B cell (primary cell): Measurements from ENCODE around the gene ZC2HC1B. TPM values are rescaled to one million over a fixed set of nuclear protein-coding genes. Genes with fewer than 3 reads are reported as not detected.

Experiments
- ATAC-seq: fragments of 200-7000 bp; cut with Tn5 transposase; one replicate; pipeline ENCODE4 v1.10.0; 2021; ENCODE audit warnings: low read depth, mild to moderate bottlenecking, moderate number of reproducible peaks, moderate library complexity
- CTCF ChIA-PET: fragments of 350-600 bp; sonication (Branson Sonifier 250); formaldehyde crosslinking; loops from one replicate; lab custom pipeline; 2021; ENCODE audit warnings: antibody characterized with exemption, inconsistent platforms; lab: Charles Lee
- POLR2A ChIA-PET: fragments of 350-600 bp; sonication (Branson Sonifier 250); formaldehyde crosslinking; loops from one replicate; lab custom pipeline; 2021; ENCODE audit warnings: antibody characterized with exemption; lab: Charles Lee
- DNase-seq: peaks from one replicate; pipeline ENCODE4 v3.0.0; 2013
- H2AFZ ChIP-seq: 2 replicates; pipeline ENCODE4 v1.6.1; 2012; ENCODE audit warnings: mild to moderate bottlenecking, low read depth, low read length; ENCODE audit not compliant: insufficient read depth, poor library complexity, severe bottlenecking
- H3K27ac ChIP-seq, 2 donors: 1 replicate in 1 of 2; 2 replicates in 1 of 2; pipeline ENCODE4 v1.5.1; 2012 to 2013; ENCODE audit warnings: low read length in 2 of 2, mild to moderate bottlenecking in 2 of 2, moderate library complexity in 1 of 2
- H3K27me3 ChIP-seq, 4 experiments: fragments of 200-600 bp in 1 of 4; sonication (generic) in 1 of 4; replicated peaks in 1 of 4; 1 replicate in 2 of 4; 2 replicates in 2 of 4; pipeline versions ENCODE4 v1.6.1 to v1.7.0; 2013 to 2016; ENCODE audit warnings: low read length in 3 of 4, mild to moderate bottlenecking in 2 of 4, mixed read lengths in 1 of 4, moderate library complexity in 1 of 4; ENCODE audit not compliant: insufficient read depth in 4 of 4, control insufficient read depth in 3 of 4; ENCODE audit errors: control extremely low read depth in 1 of 4
- H3K36me3 ChIP-seq, 2 experiments: replicated peaks in 1 of 2; 1 replicate in 1 of 2; 2 replicates in 1 of 2; pipeline versions ENCODE4 v1.6.1 to v1.7.1; 2013; ENCODE audit warnings: low read length in 1 of 2; ENCODE audit not compliant: insufficient read depth in 2 of 2, control insufficient read depth in 1 of 2; ENCODE audit errors: control extremely low read depth in 1 of 2, extremely low read depth in 1 of 2
- H3K4me1 ChIP-seq, 2 donors: fragments of 200-600 bp in 1 of 2; sonication (generic) in 1 of 2; 1 replicate in 1 of 2; 2 replicates in 1 of 2; pipeline versions ENCODE4 v1.5.1 to v1.6.1; 2013 to 2017; ENCODE audit warnings: low read length in 2 of 2; ENCODE audit not compliant: control insufficient read depth in 2 of 2, insufficient read depth in 2 of 2
- H3K4me2 ChIP-seq: replicated peaks from 2 replicates; pipeline ENCODE3; 2012; ENCODE audit warnings: mild to moderate bottlenecking, low read depth, low read length; ENCODE audit not compliant: poor library complexity, severe bottlenecking
- H3K4me3 ChIP-seq, 5 experiments: fragments of 200-600 bp in 1 of 5; sonication (generic) in 1 of 5; 1 replicate in 3 of 5; 2 replicates in 2 of 5; pipeline versions ENCODE4 v1.5.1 to v1.7.0; 2011 to 2016; ENCODE audit warnings: low read length in 4 of 5, mild to moderate bottlenecking in 4 of 5, low read depth in 2 of 5, control low read depth in 1 of 5, moderate library complexity in 1 of 5; ENCODE audit not compliant: insufficient read depth in 1 of 5; ENCODE audit errors: control extremely low read depth in 1 of 5, extremely low read depth in 1 of 5
- H3K79me2 ChIP-seq: fragments of 200-600 bp; sonication (generic); one replicate; pipeline ENCODE4 v1.6.0; 2016; ENCODE audit warnings: low read length; ENCODE audit not compliant: control insufficient read depth, insufficient read depth
- H3K9ac ChIP-seq: fragments of 200-600 bp; sonication (generic); 2 replicates; pipeline ENCODE4 v1.6.1; 2017; ENCODE audit warnings: mild to moderate bottlenecking, low read length, moderate library complexity
- H3K9me3 ChIP-seq, 3 donors: one replicate each; pipeline versions ENCODE4 v1.6.1 to v1.7.1; 2013; ENCODE audit warnings: low read length in 2 of 3; ENCODE audit not compliant: control insufficient read depth in 2 of 3, insufficient read depth in 1 of 3; ENCODE audit errors: control extremely low read depth in 1 of 3
- H4K20me1 ChIP-seq: 2 replicates; pipeline ENCODE4 v1.6.0; 2012; ENCODE audit warnings: mild to moderate bottlenecking, low read length; ENCODE audit not compliant: insufficient read depth, control insufficient read depth, poor library complexity, severe bottlenecking
- H3K27ac Mint-ChIP-seq: one replicate; pipeline ENCODE4 v1.8.0; 2021; ENCODE audit warnings: mixed read lengths
- H3K27me3 Mint-ChIP-seq: one replicate; pipeline ENCODE4 v1.8.0; 2021; ENCODE audit warnings: mixed read lengths
- H3K4me1 Mint-ChIP-seq: one replicate; pipeline ENCODE4 v1.8.0; 2021; ENCODE audit warnings: mixed read lengths
- H3K4me3 Mint-ChIP-seq: one replicate; pipeline ENCODE4 v1.8.0; 2021; ENCODE audit warnings: mixed read lengths
- H3K9me3 Mint-ChIP-seq: one replicate; pipeline ENCODE4 v1.8.0; 2022; ENCODE audit warnings: mixed read lengths; ENCODE audit not compliant: insufficient read depth
- CTCF ChIP-seq: fragments of 200-600 bp; IDR thresholded peaks from one replicate; pipeline ENCODE4 v1.8.0; 2022; ENCODE audit warnings: antibody characterized with exemption, mild to moderate bottlenecking
- EZH2 ChIP-seq: IDR thresholded peaks from 2 replicates; pipeline ENCODE4 v1.6.1; 2012; ENCODE audit warnings: borderline replicate concordance, low read depth, mild to moderate bottlenecking, moderate library complexity, low read length; ENCODE audit not compliant: insufficient read depth, poor library complexity, severe bottlenecking
- WGBS: methylation state at CpG from one replicate; pipeline ENCODE4 v1.1.5; 2013; ENCODE audit warnings: missing lambda C conversion rate; ENCODE audit not compliant: insufficient coverage; 5-methylcytosine and 5-hydroxymethylcytosine counted together
- intact Hi-C: fragments of 100-400 bp; cut with micrococcal nuclease; formaldehyde crosslinking; loops from one replicate; pipeline ENCODE4 v1.10.0; 2022
- polyA plus RNA-seq: library from polyadenylated mRNA; depleted of rRNA; stranded (reverse); fragments of >200 nt; gene quantifications from 2 replicates; pipeline ENCODE4 v1.2.3, GENCODE V29; 2012
- total RNA-seq, 2 donors: library from RNA; stranded (reverse); fragments of 120-200 nt in 1 of 2; gene quantifications; 1 replicate in 1 of 2; 2 replicates in 1 of 2; pipeline versions ENCODE4 v1.2.3 to v1.2.4, GENCODE V29; 2013 to 2022

ZC2HC1B gene
- total and polyA plus RNA-seq, 2 donors (not counting 1 experiment from before 2014, with no cell fraction given), result 0.51 to 0.84 TPM

GRCh38 chr6:143900358-143900757 lies 36.1 kb downstream of the ZC2HC1B start:
- ChIA-PET POLR2A (no interaction called here), CTCF (no interaction called here)
- WGBS, result 100% methylated on average over 2 of the region's 2 CpGs
- Mint-ChIP-seq H3K4me1 (no peaks in the 10 kb centered on the region), H3K27ac (no peak overlapping the region), H3K4me3 (no peak overlapping the region), H3K9me3 (no peaks in the 10 kb centered on the region), H3K27me3 (no peaks in the 10 kb centered on the region)
- no peaks in the 10 kb centered on the region for H3K27me3 ChIP-seq
- intact Hi-C loops, result no loop called here
- no peak overlapping the region for H2AFZ ChIP-seq
- peaks cover 1 to 2% of the 10 kb centered on the region in 2 experiments for H3K36me3 ChIP-seq
- no peaks in the 10 kb centered on the region for H3K9me3 ChIP-seq
- ATAC-seq (no peak), DNase-seq (no peak)
- H3K4me3 ChIP-seq, result no peak overlapping the region
- no peaks in the 10 kb centered on the region for H4K20me1 ChIP-seq
- TF ChIP-seq CTCF, result no peak
- TF ChIP-seq EZH2, result no peak
- H3K79me2 ChIP-seq, result no peaks in the 10 kb centered on the region
- no peak overlapping the region for H3K4me2 ChIP-seq
- no peak overlapping the region for H3K27ac ChIP-seq
- H3K4me1 ChIP-seq, result no peaks in the 10 kb centered on the region
- H3K9ac ChIP-seq, result no peak overlapping the region

GRCh38 chr6:143901885-143902750 lies 37.8 kb downstream of the ZC2HC1B start:
- CTCF ChIA-PET, result interaction anchor here (0.6 kb wide), 1 partner anchor 1985 kb away, joined by 5 read pairs; no protein-coding TSS in a partner anchor
- WGBS, result 72% methylated on average over 2 of the region's 6 CpGs
- no peaks in the 10 kb centered on the region for H3K27me3 ChIP-seq
- no peak for DNase-seq
- TF ChIP-seq EZH2 (no peak), CTCF (no peak)
- no peaks in the 10 kb centered on the region for H3K4me1 Mint-ChIP-seq
- H3K36me3 ChIP-seq, result peaks cover 1 to 2% of the 10 kb centered on the region in 2 experiments
- H3K4me3 Mint-ChIP-seq, result no peak overlapping the region
- no peaks in the 10 kb centered on the region for H3K9me3 Mint-ChIP-seq
- H3K27ac Mint-ChIP-seq, result no peak overlapping the region
- H3K4me3 ChIP-seq, result no peak overlapping the region
- H2AFZ ChIP-seq, result no peak overlapping the region
- intact Hi-C loops, result no loop called here
- no peaks in the 10 kb centered on the region for H4K20me1 ChIP-seq
- ATAC-seq, result no peak
- no peak overlapping the region for H3K4me2 ChIP-seq
- no peak overlapping the region for H3K27ac ChIP-seq
- H3K27me3 Mint-ChIP-seq, result no peaks in the 10 kb centered on the region
- H3K9ac ChIP-seq, result no peak overlapping the region
- POLR2A ChIA-PET, result no interaction called here
- H3K9me3 ChIP-seq, result no peaks in the 10 kb centered on the region
- no peaks in the 10 kb centered on the region for H3K79me2 ChIP-seq
- no peaks in the 10 kb centered on the region for H3K4me1 ChIP-seq
